ENCODE data around the gene PRLR.

Gene PRLR

DNA sequence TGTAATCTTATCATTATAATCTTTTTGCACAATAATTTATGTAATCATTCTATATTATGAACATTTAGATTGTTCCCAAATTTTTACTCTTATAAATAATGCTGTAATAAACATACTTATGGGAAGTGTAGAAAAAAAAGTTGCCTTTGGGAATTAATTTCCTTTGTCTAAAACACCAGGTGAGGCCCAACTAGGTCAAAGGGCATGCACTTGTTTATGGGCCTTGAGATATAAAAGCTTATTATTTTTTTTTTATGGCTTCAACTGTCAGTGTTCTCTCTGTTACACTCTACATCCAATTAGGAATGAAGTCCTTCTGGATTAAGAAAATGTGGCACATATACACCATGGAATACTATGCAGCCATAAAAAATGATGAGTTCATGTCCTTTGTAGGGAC, 6.5 kb upstream of the PRLR start:
- no peak for DNase-seq (ENCODE audit: low spot score)

DNA sequence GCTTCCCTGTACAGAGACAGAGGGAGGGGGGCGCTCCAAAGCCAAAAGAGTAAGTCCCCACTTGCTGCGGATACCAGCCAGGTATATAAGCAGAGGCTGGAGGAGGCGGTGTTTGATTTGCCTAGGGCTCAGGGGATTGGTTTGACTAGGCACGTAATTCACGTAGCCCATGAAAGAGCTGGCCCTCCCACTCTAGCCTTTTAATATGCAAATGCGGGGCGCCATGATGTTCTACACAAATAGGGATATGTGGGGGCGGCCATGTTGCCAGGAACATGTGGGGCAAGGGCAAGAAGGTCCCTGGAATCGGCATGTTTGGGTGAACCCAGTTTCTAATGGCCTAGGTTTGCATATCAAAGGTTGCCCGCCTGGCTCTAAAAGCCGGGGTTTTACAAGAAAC, 3.3 kb upstream of the PRLR start:
- DNase-seq (ENCODE audit: low spot score) = no peak

DNA sequence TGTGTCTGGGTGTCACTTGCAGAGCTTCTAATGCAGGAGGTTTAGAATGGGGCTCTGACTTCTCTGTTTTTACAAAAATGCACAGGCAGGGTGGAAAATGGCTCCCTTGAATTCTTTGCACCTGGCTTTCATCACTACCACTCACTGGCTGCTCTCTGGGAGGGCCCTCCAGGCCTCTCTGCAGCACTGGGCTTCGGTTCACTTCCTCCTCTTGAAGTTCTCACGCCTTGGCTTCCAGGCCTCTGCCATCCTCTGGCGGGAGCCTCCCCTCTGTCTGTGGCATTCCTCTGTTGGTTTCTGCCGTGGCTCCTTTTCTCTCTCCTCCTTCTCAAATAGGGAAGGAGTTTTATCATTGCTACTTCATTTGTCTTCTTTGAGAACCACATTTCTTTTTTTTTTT, 2.8 kb upstream of the PRLR start:
- DNase-seq (ENCODE audit: low spot score) = no peak

DNA sequence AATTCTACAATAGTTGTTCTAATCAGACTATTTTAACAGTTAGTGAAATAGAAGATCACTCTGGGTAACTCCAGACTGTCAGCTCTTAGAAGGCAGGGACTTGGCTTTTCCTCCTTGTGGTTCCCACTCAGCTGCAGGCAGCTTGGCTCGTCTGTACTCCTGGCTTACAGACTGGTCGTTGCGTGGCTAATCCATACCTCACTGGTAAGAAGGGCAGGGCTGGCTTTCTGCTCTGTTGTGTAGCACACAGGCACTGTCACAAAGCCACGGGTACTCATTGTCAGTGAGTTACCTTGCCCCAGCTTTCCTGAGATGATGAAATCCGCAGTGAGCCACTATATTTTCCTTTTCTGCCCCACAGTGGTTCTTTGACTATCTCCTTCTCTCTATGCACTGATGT, 1.8 kb upstream of the PRLR start:
- DNase-seq (ENCODE audit: low spot score) = no peak

DNA sequence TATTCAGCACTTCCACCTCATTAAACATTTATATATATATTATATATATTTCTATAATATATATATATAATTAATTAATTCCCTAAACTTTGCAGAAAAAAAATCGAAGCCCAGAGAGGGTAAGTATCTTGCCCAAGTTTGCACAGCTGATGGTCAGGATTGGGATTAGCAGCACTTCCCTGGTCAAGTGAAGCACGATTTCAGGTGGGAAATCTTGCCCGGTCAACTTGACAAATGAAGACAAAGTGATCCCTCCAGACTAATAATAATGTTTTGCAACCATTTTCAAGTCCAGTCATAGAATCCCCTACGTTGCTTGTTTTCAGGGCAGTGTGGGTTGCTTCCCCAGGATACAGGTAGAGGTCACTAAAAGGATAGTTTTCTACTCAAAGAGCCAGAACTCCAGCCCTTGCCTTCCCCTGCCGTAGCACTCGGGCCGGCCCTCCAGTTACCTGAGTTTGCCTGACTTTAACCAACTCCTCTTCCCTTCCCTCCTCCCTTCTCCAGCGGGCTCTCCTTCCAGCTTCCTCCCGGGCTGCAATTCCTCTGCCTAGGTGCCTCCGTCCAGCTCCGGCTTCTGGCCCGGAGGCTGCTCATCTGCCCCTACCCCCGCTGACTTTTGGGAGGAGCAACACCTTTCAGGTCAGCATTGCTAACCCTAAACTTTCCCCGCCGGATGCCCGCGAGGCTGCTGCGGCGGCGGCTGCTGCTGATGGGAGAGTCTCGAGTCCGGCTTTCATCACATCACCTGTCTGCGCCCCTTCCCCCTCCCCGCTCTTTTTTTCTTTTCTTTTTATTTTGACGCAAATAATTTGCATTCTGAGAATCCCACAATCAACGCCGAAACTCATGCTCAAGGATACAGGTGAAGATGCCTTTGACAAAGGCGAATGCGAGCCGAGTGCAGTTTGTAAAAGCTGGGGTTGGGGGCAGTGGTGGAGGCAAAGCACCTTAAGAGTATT, 930 bp downstream of the PRLR start:
- DNase-seq (ENCODE audit: low spot score) = peak; percentile 51

DNA sequence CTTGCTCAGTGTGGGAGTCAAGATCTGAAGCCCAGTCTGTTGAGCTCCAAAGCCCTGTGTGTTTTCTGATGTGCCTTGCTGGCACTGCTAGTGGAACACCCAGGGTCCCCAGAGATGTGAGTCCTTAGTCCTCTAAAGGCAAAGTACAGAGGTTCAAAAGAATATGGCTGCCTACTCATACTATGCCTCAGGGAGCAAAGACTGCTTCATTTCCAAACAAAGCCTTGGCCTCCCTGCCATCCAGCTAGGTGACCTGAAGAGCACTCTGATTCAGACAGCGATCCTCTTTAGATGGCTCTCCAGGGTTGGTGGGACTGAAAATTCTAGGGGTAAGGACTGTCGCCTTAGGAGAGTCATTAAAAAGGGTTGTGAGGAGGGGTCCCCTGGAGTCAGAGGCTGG, 2.0 kb downstream of the PRLR start:
- no peak for DNase-seq (ENCODE audit: low spot score)

DNA sequence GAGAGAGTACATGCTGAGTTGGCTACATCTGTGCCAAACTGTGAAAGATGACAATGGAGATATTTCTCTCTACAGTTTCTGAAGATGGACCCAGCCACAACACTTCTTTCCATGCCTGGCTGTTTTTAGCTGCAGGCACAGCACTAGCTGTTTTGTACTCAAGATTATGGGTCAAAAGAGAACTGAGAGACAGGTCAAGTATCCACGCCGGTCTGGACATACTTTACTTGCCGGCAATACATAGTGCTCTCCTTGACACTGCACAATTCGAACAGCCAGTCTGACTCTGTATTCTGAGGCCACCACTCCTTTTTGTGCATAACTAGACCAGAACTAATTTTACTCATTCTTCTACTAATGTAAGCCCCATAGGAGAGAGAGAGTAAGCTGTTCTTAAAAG, 2.6 kb downstream of the PRLR start:
- no peak for DNase-seq (ENCODE audit: low spot score)

DNA sequence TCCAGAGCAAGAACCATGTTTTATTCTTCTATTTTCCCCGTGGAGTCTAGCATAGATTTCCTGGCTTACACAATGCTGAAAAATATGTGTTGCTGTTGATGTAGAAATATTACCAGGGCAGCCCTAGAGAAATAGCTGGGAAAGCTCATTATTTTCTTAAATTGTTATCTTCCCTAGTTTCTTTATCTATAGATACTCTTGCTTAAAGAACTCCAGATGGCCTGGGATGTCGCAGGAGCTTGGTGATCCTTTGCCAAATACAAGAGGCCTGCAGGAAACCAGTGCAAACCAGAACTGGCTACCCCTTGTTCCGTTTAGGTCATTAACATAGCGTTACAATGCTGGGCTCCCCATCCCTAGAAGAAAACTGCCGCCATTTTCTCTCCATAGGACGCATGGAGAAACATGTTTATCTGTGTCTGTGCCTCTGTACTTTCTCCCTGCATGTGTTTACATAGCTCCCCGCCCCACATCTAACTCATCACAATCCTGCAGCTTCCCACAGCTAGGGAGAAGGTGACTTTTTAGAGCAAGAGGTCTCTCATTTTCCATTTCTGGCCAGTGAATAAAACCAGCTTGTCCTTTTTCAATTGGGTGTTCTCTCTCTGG, 6.4 kb downstream of the PRLR start:
- DNase-seq (ENCODE audit: low spot score) = no peak

DNA sequence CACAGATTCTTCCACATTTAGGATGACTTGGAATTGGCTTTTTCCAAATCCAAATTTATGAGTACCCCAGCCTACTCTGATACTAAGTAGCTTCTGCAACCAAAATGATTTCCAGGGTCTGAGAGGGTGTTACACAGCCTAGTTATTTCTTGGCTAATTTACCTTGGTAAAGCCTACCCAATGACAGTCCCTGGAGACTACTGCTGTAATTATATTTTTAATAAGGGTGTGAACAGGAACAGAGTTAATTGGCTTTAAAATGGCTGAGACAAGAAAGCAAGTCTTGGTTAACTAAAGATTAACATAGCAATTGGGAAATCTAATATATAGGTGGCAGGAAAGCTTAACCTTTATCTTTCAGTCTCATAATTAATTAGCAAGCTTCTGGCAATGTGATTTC, 9.3 kb downstream of the PRLR start:
- no peak for DNase-seq (ENCODE audit: low spot score)

DNA sequence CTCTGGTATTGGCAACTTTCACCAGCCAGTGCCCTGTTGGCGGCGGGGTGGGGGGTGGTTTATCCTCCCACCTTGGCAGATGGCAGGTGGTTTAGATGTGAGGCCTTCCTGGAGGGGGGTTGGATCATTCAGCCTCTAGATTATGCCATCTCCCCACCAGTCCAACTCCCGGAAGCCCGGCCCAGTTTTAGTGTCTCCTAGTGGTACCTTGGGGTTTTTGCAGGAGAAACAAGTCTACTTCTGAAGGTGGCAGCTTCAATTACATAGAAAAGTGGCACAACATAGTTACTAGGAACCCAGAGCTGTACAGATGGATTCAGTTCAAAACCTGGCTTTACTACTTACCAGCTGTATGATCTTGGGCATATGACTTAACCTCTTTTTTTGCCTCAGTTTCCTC, 11.3 kb downstream of the PRLR start:
- no peak for DNase-seq (ENCODE audit: low spot score)

DNA sequence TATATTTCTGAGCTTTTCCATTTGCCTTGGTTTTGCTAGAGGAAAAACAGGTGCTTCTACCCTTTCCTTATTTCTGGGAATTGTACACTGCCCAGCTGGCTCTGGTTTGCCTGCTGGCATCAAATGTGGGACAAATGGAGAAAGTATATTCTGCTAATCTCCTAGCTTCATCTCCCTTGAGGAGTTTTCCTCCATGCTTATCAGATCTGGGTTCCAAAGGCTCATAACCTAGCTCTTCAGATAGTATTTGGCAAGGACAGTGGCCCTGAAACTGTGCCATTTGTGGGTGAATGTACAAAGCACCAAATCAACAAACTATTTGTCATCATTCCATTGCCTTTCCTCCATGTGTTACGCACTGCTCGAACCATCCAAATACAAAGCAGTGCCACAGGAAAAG, 16.2 kb downstream of the PRLR start:
- no peak for DNase-seq (ENCODE audit: low spot score)

DNA sequence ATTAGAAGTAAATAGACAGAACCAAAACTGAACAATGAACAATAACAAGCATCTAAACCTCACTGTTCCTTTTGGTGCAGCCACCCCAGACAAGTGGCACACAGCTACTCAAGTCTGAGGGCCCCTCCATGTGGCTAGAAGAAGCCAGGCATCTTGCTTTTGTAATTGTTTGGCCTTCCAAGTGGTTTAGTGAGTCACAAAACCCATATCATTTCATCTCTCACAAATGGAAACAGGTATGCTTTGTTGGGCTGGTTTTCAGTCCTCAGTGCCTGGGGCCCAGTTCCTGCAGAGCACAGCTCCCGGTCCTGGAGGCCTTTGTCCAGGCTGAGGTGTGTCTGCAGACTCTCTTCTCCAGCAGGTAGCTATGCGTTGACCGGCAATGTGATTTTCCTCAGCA, 16.7 kb downstream of the PRLR start:
- no peak for DNase-seq (ENCODE audit: low spot score)

DNA sequence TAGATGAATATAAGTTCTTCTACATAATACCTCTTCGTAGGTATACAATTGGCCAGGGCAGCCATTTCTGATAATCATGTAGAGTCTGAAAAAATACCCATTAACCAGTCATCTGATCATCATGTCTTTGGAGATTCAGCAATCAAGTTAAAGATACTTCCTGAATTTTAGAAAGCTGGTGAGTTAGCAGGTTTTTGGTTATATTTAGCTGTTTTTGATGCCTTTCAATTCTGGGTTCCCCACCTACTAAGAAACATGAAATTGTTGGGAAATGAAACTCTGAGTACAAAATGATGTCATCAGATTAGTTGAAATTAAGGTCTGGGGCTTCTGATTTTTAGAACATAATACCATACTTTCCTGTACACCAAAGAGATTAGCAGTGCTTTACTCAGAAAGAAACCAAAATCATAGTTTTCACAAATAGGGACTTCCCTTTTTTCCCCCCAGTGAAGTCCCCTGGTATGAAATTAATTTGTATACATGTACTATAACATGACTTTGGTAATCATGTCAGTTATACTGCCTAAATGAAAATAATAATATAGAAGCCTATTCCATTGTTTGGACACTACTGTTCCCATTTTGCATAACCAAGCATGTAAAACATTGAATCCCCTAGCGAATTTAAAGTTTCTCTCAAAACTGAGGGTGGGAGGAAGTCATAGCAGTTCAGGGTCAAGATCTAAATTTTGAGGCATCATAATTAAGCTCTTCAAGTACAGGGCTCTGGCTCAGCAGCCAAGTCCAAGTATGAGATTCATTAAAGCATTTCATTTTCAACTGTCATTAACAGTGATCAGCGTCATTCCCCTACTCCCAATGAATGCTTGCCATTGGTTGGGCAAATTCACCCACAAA, 17.9 kb downstream of the PRLR start:
- no peak for DNase-seq (ENCODE audit: low spot score)

DNA sequence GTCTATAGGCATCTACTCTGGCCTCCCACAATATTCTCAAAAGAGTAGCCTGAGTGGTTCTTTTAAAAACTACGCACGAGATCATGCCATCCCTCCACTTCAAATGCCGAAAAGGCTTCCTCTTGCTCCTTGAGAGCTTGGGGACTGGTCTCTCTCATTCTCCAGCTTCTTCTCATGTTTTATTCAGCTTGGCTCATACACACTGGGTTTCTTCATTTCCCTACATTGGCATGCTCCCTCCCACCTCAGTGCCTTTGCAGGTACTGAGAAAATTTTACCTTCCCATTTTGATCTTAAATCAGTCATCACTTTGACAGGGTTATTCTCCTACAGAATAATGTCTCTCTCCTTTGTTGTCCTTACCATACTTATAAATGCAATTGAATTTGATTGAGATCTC, 20.4 kb downstream of the PRLR start:
- no peak for DNase-seq (ENCODE audit: low spot score)

DNA sequence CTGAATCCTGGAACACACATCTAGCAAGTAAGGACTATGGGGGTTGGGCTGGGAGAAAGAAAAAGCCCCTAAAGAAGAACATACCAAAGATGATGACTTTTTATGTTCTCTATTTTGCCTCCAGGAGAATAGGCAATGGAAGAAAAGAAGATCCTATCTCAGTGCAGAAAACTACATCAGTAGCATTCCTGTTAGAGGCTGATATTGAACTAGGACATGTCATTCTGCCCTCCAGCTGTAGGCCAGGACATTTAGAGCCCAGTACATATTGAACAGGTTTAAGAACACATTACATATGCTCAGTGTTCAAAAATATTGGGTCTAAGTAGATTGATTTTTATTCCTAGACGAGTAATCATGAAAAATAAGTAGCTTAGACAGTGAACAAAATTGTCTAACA, 24.7 kb downstream of the PRLR start:
- no peak for DNase-seq (ENCODE audit: low spot score)

DNA sequence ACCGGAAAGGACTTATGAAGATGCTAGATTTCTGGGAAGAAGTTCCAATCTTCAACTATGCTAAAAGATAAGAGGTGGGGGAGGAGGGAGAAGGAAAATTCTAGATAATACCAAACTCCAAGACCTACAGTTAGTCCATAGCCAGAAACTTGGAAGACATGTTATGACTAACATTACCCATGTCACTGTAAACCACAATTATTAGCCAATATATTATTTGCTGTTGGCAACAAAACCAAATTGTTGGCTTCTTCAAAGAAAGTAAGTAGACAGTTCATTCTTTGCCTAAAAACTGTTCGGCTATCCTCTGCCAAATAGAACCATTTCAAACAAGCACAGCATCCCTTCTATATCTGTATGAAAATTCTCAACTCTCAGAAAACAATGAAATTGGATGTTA, 25.1 kb downstream of the PRLR start:
- no peak for DNase-seq (ENCODE audit: low spot score)

DNA sequence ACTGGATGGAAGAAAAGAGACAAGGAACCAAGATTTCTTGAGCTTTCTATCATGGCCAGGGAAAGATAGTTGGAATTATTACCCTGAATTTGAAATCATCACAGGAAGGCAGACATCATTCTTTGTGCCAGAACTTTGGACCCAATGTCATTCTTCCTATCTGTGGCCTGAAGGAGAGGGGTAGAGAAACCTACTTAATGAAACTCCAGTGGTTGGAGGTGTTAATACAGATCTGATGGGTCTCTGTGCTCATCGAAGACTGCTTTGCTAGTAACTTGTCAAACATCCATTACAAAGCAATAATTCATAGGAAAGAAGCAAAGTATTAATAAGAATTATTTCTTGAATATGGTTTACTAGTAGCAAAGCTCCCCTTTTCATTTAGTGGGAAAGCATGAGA, 26.9 kb downstream of the PRLR start:
- no peak for DNase-seq (ENCODE audit: low spot score)

DNA sequence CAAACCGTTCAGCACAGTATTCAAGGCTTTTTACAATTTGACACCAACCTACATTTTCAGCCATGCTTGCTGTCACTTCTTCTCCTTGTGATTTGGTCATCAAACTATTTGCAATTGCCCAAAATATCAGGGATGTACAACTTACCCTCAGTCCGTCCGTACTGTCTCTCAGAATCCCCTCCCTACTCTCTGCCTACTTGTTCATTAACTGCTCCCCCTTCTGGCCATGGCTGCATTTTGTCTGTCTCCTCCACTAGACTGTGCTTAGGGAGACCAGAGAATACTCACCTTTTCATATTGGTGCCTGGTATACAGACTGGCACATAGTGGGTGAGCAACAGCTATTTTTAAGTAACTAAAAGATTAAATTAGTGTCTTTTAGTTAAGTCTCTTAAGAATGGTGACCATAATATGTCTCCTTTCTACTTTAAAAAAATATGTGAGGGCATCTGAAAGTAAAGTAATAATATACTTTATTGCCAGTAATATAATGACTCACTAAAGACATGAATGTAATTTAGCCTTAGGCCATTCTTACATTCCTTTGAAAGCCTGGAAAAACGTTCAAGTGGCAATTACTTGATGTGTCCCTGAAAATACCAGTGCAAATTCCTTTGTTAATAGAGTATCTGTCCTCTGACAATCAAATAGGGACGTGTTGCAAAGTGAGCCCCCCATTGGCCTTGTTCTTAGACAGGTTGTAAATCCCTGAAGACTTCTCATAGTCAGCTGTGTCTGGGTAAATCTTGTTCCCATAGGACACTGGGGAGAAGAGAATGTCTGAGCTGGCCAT, 27.8 kb downstream of the PRLR start:
- peak; percentile 46 for DNase-seq (ENCODE audit: low spot score)

DNA sequence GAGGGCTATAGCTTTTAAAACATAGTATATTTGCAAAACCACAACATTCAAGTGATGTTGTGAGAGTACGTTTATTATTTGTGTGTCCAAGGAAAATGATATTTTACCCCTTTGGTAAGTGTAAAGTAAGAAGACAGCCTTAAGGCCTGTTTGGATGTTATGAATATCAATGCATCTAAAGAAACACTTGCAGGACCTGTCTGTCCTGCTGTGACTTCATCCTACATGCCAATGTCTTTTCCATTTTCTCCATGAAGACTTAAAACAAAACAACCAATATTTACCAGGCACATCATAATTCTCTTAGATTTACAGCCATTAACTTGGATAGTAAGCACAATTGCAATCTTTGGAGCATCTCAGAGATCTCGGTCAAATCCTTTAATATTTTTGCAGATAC, 29.0 kb downstream of the PRLR start:
- no peak for DNase-seq (ENCODE audit: low spot score)

DNA sequence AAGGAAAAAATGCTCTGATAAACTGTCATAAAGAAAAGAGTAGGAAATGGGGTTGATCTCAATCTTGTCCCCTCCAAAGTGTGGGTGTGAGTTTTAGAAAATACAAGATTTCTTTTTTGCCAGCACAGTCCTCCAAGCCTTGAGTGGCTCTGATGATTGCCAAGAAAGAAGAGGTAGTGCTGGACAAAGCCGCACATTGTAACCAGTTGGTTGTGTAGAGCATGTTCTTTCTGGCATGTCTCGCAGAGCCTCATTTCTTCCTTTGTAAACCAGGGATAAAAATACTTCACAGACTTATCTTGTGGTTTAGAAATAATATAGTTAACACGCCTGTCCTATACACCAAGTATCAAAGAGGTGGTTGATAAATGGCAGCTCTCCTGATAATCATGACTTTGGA, 30.4 kb downstream of the PRLR start:
- DNase-seq (ENCODE audit: low spot score) = no peak

DNA sequence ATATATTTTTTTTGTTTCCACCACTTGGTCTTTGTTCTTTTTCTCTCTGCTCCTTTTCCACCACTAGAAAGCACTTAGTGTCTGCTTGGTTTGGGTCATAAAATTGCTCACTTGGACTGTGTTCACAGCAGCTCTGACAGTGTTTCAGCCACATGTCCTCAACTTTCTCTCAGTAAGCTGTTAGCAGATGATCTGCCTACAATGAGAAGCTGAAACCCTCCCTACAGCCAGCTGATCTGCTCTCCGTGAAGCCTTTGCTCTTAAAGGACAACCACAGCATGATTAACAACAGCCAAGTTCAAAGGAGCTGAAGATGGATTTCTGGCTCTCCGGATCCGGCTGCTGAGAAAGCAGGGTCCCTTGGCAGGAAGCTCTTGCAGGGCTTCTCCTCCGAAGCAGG, 31.6 kb downstream of the PRLR start:
- no peak for DNase-seq (ENCODE audit: low spot score)

DNA sequence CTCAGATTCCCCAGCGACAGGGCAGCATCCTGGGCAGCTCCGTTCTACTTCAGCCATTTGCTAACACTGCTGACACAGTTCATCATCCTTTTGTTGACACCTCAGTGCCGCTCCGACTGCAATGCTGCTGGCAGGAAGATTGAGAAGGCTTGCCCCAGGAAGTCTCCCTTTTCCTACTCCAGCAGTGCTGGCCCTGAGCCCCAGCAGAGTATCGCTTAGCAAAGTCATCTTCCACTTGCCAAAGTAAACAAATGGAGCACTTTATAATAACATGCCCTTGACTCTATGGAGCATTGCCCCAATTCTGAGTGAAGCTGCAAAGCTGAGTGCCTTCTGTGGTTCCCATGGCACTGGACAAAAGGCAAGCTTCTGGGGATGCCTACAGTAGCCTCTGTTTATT, 32.2 kb downstream of the PRLR start:
- DNase-seq (ENCODE audit: low spot score) = no peak

Data from SK-N-DZ (cell line).